Mesangial cell (primary cell): Measurements from ENCODE around the gene EXOG. TPM values are rescaled to one million over a fixed set of nuclear protein-coding genes. Genes with fewer than 3 reads are reported as not detected.

Experiments used
- total RNA-seq: library from RNA; depleted of rRNA; stranded (reverse); fragments of >200 nt; gene quantifications from 2 replicates; pipeline ENCODE4 v1.2.3, GENCODE V29; 2015

The EXOG gene
- 4.7 and 5.3 TPM in 2 replicates for total RNA-seq

GRCh38 chr3:38496131-38496910, at the start of gene EXOG:
TSS of gene EXOG (plus strand) at chr3:38496340. CDS start at chr3:38496368, 28 bp downstream.

GRCh38 chr3:38453075-38453912, 42.8 kb upstream of the EXOG start, which contains the start of gene ACVR2B:
TSS of gene ACVR2B (plus strand) at chr3:38453890. CDS start at chr3:38454323, 433 bp downstream.

Other genes with a start within 250 kb of the EXOG start
- 0.13 and 0.16 TPM in 2 replicates for gene SLC22A13, start 230.5 kb upstream of the EXOG start, total RNA-seq
- 0.16 and 0.25 TPM in 2 replicates for gene SLC22A14, start 214.0 kb upstream of the EXOG start, total RNA-seq
- gene XYLB, start 149.6 kb upstream of the EXOG start, total RNA-seq = 1.0 and 2.0 TPM in 2 replicates
- 4.4 and 5.7 TPM in 2 replicates for gene ACVR2B, start 42.5 kb upstream of the EXOG start, total RNA-seq
- 0.76 and 2.9 TPM in 2 replicates for gene SCN5A, start 153.3 kb downstream of the EXOG start, total RNA-seq